Right kidney (tissue), 1 donor: ENCODE measurements around the gene RNF144B.

Experiments used
- DNase-seq: peaks from one replicate; pipeline ENCODE4 v3.0.0-alpha.2; 2016

Gene RNF144B

DNA sequence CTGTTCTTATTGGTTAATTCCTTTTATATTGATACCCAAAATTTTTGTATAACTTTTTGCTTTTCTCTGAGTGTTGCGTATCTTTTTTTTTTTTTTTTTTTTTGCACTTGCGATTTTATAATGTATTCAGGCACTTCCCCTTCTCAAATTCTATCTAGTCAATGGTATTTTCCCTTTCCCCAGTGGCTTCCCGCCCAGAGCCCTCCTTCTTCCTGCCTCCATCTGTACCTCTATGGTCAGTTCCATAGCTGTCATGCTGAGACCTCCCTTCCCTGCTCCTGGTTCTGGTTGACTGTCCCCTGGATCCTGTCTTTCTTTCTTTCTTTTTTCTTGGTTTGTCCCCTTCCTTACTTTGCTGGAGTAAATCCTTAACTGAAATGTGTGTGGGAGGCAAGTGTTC is 94.7 kb downstream of the RNF144B start:
- no peak for DNase-seq

DNA sequence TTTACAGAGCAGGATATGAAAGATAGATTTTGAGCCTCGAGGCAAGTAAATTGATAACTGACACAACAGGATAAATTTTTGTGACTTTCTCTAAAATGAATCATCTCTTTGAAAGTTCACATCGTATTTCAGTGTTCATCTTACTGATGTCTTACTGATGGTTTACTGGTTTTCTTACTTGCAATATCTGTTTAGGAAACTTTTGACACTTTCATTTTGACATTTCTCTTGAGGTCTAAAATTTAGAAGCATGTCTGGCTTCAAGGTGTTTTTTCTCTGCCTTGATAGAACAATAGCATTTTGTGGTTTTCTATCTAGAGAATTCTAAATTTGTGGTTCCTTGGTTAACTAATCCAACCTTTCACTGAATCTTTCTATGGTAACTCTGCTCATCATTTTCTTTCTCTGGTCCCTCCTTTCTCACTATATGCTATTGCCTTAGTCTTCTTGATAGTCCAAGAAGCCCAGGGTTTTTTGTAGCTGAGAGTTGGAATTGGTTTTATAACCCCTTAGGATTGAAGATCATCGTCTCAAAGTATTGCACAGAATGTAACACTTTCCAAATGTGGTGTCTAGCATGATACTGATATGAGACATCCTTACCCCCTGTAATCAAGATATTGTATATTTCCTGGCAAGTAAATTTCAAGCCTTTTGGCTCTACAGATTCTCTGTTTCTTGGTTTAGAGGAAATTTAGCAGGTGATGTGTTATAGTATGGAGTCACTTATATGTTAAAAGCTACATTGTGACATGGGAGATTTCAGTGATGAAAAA is 98.7 kb downstream of the RNF144B start:
- DNase-seq = no peak

DNA sequence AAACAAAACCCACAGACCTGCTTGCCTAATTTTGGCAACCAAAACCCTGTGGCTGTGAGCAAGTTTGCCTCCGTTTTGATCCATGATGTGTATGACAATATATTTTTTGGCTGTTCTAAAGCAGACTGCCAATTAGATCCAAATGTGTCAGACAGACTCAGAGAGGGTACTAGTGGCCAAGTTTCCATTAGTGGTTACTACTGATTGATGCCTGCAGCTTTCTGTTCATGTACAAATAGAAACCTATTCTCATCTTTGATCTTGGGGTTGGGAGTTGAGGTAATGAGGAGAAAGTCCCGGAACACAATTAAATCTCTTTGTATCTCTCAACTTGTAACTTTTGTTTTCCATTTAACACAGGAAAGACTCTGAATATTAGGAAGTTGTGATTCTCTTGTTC is 100.9 kb downstream of the RNF144B start:
- DNase-seq = no peak

DNA sequence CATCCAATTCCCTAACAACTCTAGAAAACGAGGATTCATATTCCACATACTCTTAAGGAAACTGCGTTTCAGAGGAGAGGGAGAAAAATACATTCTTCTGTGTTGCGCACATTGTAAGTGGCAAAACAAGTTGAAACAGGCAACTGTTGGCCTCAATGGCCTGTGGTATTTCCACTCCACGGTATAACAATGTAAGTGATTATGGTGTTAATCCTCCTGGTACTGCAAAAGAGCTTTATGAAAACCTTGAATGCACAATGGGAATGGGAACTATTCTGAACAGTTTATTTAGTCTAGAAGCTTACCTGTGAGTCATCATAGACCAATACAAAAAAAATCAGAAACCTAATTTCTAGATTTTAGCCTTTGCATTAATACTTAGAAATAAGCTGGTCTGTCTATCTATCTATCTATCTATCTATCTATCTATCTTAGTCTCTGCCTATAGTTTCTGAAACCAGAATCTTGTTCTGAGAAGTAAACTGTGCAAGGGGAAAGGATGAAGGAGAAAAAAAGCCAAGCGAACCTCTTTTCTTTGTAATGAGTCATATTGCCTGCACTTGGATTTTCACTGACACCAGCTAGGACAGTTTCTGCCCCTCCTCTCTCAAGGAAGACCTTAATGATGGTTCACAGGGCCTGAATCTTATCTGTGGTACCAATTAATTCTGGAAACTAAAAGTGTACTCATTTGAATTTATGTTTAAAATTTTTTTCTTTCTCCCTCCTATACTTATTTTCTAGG is 101.5 kb downstream of the RNF144B start:
- DNase-seq = no peak

DNA sequence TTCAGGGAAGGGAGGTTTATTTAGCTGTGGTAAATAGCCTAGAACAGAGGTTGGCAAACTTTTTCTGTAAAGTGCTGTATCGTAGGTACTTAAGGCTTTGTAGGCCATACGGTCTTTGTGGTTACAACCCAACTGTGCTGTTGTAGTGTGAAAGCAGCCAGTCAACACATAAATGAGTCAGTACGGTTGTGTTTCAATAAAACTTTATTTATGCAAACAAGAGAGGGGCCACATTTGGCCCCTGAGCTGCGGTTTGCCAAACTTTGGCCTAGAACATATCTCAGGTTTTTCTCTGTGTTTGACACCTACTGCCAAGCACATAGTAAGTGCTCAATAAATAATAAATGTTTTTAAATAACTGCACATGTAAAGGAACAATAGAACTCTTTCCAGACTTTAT is 102.2 kb downstream of the RNF144B start:
- DNase-seq = no peak

DNA sequence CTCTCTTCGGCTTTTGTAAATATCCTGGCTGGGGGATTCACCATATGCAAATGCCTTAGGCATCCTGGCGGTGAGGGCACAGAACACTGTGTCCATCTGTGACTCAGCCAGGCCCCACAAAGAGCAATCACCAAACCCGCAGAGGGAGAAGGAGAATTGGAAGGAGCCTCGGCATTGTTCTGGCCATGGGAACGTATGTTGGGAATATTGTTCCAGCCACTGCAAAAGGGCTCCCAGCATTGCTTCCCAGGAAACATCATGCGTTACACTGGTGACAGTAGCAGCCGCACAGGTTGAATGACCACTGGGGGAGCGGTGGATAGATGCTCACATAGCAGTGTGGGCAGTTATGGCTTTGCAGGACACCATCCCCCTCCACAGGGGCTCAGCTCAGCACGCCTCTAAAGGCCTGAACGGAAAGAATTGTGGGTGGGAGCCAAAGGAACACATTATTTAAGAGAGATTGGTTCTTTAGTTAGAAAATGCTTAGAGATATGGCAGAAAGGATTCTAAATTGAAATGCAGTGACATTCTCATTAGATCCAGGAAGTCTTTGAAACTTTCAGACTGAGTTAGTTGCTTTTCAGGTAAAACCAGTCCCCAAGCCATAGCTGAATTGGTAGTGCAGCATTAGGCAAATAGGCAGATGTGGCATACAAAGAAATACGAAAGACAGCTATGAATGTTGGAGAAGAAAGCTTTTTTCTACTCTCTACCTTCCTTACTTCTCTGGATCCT is 104.3 kb downstream of the RNF144B start:
- DNase-seq = no peak

DNA sequence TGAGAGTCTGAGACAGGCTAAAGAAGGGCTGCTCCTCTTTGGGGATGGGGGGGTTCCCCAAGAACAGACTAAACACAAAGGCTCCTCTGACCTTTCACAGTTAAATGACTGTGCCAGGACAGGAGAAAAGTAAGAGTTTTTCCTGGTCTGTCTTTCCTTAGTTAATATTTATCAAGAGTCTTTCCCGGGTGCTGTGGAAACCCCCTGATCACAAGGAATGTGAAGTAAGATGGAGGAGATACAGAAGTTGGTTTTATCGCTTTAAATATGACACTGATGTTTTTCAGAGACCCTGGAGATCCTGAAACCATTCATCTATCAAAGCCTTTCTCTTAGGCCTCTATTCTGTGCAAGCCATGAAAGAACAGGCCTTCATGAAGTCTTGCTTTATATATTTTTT is 105.8 kb downstream of the RNF144B start:
- peak; percentile 46 for DNase-seq

DNA sequence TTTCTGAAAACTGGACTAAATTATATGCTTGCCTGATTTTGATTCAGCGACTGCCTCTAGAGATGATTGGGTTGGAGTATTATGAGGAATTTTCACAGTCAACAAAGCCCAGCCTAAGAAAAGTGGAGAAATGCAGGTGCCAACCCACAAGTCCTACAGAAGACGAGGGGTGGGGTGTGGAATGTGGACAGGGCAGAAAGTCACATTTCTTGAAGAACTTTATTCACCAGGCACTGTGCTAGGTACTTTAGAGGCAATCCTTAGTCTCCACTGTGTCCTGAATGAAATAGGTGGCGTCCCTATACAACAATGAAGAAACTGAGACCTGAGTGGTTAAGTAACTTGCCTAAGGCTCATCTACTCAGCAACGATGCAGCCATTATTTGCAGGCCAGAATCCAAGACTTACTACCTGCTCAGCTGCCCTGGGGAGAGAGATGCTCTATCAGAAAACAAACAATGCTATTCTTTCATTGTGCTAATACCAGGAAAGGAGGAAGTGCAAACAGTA is 106.3 kb downstream of the RNF144B start:
- no peak for DNase-seq

DNA sequence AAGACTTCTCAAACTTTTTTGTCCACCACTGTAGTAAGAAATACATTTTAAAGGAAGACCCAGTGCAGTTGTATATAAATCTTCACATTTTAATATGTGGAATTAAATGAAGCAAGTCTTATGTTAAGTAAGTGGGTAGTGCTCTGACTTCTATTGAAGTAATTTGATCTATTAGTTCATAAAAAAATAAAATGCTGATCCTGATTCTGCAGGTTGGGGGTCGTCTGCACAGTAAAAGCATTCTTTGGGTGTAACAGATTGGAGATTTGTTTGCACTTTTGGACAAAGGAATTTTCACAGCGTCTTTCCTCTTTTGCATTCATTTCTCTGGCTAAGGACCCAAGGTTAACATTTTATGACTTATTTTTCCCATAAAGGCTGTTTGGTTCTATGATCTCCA is 106.8 kb downstream of the RNF144B start:
- no peak for DNase-seq

DNA sequence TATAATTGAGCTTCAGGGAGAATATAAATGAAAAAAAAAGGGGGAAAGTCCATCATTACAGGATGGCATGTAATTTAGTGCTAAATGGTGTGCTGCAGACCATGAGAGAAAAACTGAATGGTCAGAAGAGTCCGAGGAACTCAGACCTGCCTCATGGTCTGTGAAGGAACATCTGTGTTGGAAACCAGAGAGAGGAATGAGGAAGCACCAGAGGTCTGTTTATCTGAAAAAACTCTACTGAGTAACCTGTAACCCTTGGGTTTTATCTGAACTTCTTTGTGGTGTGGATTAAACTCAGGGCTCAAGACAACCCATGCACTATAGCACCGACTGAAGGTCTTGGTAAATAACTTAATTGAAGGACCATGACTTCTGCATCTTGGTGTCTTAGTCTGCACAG is 108.1 kb downstream of the RNF144B start:
- DNase-seq = no peak

DNA sequence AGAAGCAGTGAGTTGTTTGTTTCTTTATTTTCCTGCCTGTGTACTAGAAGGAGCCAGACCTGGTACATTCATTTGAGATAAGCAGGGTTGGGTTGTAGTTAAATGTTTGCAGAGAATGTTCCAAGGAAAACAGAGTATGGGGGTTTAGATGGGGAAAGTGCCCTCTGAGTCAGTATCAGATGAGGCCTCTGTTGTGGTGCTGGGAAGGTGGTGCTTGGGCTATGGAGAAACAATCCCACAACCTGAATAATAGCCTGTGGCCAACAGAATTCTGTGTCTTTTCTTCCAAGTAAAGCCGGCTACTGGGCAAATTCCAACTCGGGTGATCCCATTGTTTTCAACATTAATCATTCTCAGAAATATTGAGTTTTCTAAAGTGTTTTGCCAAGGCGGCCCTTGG is 109.3 kb downstream of the RNF144B start:
- no peak for DNase-seq

DNA sequence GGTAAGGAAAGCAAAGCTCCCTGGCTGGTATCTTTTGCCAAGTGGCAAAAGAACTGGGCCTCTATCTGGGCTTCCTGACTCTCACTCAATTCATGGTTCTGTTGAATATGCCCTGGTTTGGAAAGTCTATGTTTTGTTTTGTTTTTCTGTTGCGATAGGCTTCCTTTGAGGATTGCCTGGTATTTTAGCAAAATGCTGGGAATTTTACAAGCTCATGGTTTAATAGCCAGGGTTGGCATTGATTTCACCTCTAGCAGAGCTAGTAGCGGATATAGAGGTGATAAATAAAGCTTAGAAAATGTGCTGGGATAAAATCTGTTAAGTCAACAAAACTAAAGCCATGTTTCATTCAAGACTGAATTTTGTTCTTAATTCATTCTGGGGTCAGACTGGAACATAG is 109.9 kb downstream of the RNF144B start:
- no peak for DNase-seq

DNA sequence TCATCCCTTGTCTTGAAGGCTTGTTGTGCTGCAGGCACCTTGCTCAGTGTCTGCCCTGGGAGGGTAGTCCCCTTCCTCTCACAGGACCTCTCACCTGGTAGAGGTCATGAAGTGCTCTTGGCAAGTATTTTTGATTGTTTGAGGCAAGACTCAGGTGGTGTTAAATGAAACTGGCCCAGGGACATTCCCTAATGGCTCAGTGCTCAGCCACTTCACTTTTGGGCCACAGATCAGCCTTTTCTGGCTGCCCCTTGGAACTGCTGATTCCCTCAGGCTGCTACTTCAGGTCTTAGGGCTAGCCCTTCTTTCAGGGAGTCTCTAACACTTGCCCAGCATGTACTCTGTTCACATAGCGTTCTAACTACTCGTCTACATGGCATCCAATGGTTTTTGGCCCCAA is 111.3 kb downstream of the RNF144B start:
- no peak for DNase-seq

DNA sequence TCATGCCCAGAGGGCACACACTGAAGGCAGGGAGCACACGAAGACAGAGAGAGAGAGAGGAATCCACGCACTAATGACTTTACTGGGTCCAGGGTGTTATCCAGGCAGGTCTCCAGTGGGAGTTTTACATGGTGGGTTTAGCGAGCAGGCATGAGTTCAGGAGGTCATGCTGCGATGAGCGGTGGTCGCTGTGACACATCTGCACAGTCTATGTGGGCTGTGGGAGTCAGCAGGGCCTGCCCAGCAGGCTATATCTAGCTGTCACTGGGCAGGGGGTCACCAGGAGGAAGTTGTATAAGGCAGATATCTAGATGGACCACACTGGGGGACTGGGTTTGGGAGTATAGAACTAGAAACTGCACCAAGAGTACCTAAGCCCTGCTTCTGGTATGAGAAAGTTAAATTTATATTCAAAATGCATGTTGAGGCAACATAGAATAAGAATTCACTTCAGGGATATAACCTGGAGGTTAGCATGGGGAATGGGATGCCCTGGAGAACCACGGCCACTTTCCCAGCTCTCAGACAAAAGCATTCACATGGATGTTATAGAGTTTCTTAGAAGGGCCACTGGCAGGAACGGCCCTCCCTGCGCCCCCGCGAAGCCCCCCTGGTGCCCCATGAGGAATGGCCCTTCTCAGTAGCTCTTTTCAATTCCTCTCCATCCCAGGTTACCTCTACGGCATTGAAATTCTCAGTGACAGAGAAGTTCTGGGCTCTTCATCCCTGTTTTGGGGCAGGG is 113.9 kb downstream of the RNF144B start:
- DNase-seq = no peak

DNA sequence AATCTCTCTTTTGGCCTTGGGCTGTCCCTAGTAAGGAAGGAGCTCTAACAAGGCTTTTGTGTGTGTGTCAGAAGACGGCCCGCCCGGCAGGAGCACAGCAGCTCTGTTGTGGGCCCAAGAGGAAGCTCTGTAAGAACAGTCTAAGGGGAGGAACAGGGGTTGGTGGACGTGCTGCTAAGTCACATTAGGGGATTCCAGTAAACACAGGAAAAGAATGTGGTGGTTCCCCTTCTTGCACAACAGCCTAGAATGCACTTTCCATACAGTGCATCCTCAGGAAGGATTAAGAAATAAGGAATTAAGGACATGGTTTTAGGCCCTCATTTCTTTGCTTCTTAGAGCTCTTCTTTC is 114.5 kb downstream of the RNF144B start:
- DNase-seq = no peak

DNA sequence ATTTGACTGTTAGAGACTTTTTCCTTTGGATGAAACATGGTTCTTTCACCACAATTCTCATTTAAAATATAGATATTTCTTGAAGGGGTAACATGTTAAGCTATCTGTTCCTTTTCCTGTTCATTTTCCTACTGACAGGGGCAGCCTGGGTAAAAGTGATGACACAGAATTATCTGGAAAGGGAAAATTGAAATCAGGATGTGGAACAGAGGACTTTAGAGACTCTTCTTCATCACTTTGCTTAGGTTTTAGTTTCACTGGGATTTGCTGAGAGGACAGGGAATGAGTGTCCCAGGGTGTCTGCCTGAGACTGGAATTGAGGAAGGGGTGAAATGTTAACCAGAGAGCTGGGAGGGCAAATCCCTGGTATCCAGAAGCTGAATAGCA is 116.0 kb downstream of the RNF144B start:
- no peak for DNase-seq

DNA sequence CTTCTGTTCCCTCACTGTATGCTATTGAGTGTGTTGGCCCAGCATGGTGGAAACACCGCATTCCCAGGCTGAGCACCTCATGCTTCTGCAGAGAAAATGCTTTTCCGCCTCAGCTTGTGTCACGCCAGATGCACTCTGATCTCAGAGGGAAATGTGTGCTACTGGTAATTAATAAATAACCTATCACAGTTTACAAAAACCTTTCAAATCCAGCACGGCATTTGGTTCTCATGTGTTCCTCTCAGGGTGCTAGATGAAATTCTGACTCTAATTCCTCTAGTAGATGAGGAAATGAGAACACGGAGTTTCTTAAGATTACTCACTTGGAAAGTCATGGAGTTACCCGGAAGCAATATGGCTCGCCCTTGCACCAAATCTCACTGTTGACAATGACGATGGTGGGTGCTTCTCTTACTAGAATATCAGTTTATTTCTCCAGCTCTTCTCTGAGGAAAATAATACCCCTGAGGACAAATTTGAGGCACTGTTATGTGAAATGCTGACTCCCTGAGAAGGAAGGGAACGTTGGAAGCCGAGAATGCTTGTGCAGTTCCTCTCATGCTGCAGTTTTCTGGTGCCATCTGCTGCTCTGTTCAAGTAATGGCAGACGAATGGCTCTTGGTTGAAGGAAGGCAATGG is 116.6 kb downstream of the RNF144B start:
- DNase-seq = peak; percentile 70

DNA sequence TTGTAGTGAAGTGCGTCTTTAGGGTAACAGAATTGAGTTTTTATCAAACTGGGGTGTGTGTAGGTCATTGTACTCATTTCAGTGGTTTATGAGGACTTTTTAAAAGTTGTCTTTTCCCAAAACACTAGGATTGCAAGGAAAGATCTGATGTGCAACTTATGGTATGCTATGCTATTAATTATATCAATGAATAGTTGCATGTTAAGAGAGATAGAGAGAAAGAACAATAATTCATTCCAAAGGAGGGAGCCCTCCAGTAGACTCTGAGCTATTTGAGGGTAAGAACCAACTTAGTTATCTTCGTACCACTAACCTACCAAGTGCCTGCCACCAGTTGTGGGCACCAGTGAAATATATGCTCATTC is 117.1 kb downstream of the RNF144B start:
- DNase-seq = no peak

DNA sequence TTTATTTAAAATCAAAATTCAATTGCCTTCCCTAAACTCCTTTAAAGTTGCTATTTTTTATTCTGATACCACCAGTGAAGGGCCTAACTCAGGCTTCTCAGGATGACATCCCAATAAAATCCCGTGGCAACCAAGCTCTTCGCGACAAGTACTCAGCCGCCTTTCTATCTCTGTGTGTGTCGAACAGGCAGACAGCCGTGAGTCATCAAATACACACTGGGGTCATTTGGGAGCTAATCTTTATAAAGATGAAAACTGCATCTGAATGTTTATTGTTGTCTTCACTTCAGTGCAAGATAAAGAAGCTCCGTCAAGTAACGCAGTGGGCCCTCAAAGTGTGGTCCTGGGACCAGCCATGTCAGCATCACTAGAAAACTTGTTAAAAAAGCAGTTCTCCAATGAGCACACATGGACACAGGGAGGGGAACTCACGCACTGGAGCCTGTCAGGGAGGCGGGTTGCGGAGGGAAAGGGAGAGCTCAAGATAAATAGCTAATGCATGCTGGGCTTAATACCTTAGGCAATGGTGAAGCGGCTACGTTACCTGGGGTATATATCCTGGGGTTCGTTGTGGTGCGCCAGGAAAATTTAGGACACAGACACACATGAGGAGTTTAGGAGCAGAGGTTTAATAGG is 119.3 kb downstream of the RNF144B start:
- DNase-seq = no peak

DNA sequence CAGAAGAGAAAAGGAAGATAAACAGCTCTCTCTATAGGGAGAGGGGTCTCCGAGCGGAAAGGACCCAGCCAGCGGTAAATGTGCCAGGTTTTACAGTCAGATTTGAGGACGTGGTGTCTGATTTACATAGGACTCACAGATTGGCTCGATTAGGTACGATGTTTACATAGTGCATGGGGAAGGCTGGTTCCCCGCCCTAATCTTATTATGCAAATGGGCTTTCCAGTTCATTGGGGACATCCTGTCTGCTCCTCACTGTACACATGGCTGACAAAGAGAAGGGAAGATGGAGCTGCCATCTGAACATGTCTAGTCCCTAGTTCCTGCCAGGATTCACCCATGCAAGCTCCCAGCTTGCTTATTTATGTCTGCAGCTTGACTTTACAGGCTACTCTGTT is 119.9 kb downstream of the RNF144B start:
- DNase-seq = peak; percentile 35

DNA sequence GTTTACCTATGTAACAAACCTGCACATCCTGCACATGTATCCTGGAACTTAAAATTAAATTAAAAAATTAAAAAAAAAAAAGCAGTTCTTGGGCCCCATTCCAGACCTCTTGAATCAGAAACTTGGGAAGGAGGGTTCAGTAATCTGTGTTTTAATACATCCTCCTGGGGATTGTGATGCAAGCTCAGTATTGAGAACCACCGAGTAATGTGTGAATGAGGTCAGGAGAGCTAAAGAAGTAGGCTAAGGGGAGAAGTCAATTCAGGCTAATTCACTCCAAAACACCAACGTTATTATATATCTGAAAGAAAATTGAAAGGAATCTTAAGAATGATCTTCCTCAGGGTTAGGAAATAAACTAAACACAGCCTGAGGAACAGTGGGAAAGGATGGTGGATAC is 120.4 kb downstream of the RNF144B start:
- no peak for DNase-seq
